H1 (cell line): ENCODE results near the gene OLR1. TPM values are rescaled to one million over a fixed set of nuclear protein-coding genes. Genes with fewer than 3 reads are reported as not detected.

Experiments used
- CTCF ChIA-PET: fragments of 300-600 bp; sonication (Branson Sonifier 250); formaldehyde crosslinking; loops from one replicate; lab custom pipeline; 2021; ENCODE audit not compliant: partially characterized antibody; lab: Charles Lee
- POLR2A ChIA-PET: fragments of 300-600 bp; sonication (Branson Sonifier 250); formaldehyde crosslinking; loops from one replicate; lab custom pipeline; 2021; ENCODE audit warnings: inconsistent platforms; ENCODE audit not compliant: partially characterized antibody; lab: Charles Lee
- DNase-seq, 2 experiments: peaks; one replicate each; pipeline versions ENCODE4 v3.0.0 to v3.0.0-alpha.2; 2010 to 2022; ENCODE audit warnings: low spot score in 2 of 2, low read depth in 1 of 2, mixed read lengths in 1 of 2
- FAIRE-seq: peaks from 2 replicates; lab custom pipeline; 2011; peaks lifted over from hg19 to GRCh38; lab: Jason Lieb, UNC
- H2AFZ ChIP-seq: 2 replicates; pipeline ENCODE4 v1.8.1; 2012; ENCODE audit warnings: low read length, inconsistent platforms
- H2AK5ac ChIP-seq: 2 replicates; pipeline ENCODE4 v1.6.1; 2013; ENCODE audit warnings: low read depth, low read length
- H2BK120ac ChIP-seq: replicated peaks from 2 replicates; pipeline ENCODE3; 2013; ENCODE audit warnings: low read depth, low read length, inconsistent platforms
- H2BK12ac ChIP-seq: 2 replicates; pipeline ENCODE4 v1.6.1; 2013; ENCODE audit warnings: low read depth, low read length
- H2BK15ac ChIP-seq: 2 replicates; pipeline ENCODE4 v1.6.1; 2013; ENCODE audit warnings: low read length
- H2BK20ac ChIP-seq: 2 replicates; pipeline ENCODE4 v1.6.1; 2013; ENCODE audit warnings: low read length
- H2BK5ac ChIP-seq: 2 replicates; pipeline ENCODE4 v1.6.1; 2013; ENCODE audit warnings: low read depth, low read length
- H3K14ac ChIP-seq: 2 replicates; pipeline ENCODE4 v1.6.1; 2013; ENCODE audit warnings: inconsistent platforms; ENCODE audit not compliant: insufficient read length
- H3K18ac ChIP-seq: 2 replicates; pipeline ENCODE4 v1.6.1; 2013; ENCODE audit warnings: low read length; ENCODE audit errors: extremely low read depth
- H3K23ac ChIP-seq: 2 replicates; pipeline ENCODE4 v1.6.1; 2013; ENCODE audit warnings: inconsistent platforms; ENCODE audit not compliant: insufficient read length
- H3K23me2 ChIP-seq: 2 replicates; pipeline ENCODE4 v1.6.1; 2013; ENCODE audit warnings: low read depth, low read length
- H3K27ac ChIP-seq: 2 replicates; pipeline ENCODE4 v1.6.1; 2011; ENCODE audit warnings: low read depth, low read length, inconsistent platforms
- H3K27me3 ChIP-seq, 4 experiments: replicated peaks in 1 of 4; 1 replicate in 1 of 4; 2 replicates in 3 of 4; pipeline versions ENCODE4 v1.6.1 to v1.8.1; 2011 to 2013; ENCODE audit warnings: low read length in 3 of 4, mild to moderate bottlenecking in 3 of 4, inconsistent platforms in 2 of 4, mixed read lengths in 2 of 4, moderate library complexity in 1 of 4; ENCODE audit not compliant: control insufficient read depth in 3 of 4, insufficient read depth in 3 of 4; ENCODE audit errors: extremely low read depth in 1 of 4
- H3K36me3 ChIP-seq, 4 experiments: 2 replicates each; pipeline versions ENCODE4 v1.6.1 to v1.8.1; 2011 to 2013; ENCODE audit warnings: mild to moderate bottlenecking in 4 of 4, low read length in 3 of 4, moderate library complexity in 2 of 4, control low read depth in 1 of 4, inconsistent platforms in 1 of 4; ENCODE audit not compliant: insufficient read depth in 4 of 4, control insufficient read depth in 2 of 4
- H3K4ac ChIP-seq: replicated peaks from 2 replicates; pipeline ENCODE3; 2013; ENCODE audit warnings: low read length, low read depth, mixed read lengths, inconsistent platforms; ENCODE audit not compliant: insufficient read length
- H3K4me1 ChIP-seq, 4 experiments: replicated peaks in 1 of 4; 1 replicate in 1 of 4; 2 replicates in 3 of 4; pipeline versions ENCODE4 v1.6.1 to v1.8.1; 2011 to 2013; ENCODE audit warnings: low read length in 3 of 4, inconsistent platforms in 2 of 4, mixed read lengths in 1 of 4; ENCODE audit not compliant: insufficient read depth in 4 of 4, control insufficient read depth in 3 of 4
- H3K4me2 ChIP-seq, 2 experiments: 2 replicates each; pipeline versions ENCODE4 v1.6.1 to v1.8.1; 2011 to 2013; ENCODE audit warnings: low read depth in 2 of 2, low read length in 2 of 2, control low read depth in 1 of 2, inconsistent platforms in 1 of 2, mild to moderate bottlenecking in 1 of 2; ENCODE audit not compliant: insufficient read depth in 1 of 2
- H3K4me3 ChIP-seq, 4 experiments: fragments of 200-600, 300-600 bp in 1 of 4; sonication (generic), shearing (Covaris generic), sonication (Bioruptor Twin) in 1 of 4; 2 replicates each; pipeline versions ENCODE4 v1.5.1 to v1.8.1; 2011 to 2016; ENCODE audit warnings: low read length in 4 of 4, low read depth in 3 of 4, control low read depth in 2 of 4, inconsistent platforms in 2 of 4, mild to moderate bottlenecking in 2 of 4, mixed read lengths in 1 of 4, moderate library complexity in 1 of 4; ENCODE audit not compliant: insufficient read depth in 2 of 4; ENCODE audit errors: extremely low read depth in 1 of 4
- H3K56ac ChIP-seq: replicated peaks from 2 replicates; pipeline ENCODE3; 2013; ENCODE audit warnings: low read depth, mild to moderate bottlenecking, mixed read lengths, low read length, inconsistent platforms; ENCODE audit not compliant: insufficient read length
- H3K79me1 ChIP-seq: 2 replicates; pipeline ENCODE4 v1.6.1; 2013; ENCODE audit warnings: low read depth, low read length, control low read depth
- H3K79me2 ChIP-seq, 2 experiments: 2 replicates each; pipeline versions ENCODE4 v1.6.1 to v1.8.1; 2012 to 2013; ENCODE audit warnings: low read length in 2 of 2, mild to moderate bottlenecking in 2 of 2, inconsistent platforms in 1 of 2; ENCODE audit not compliant: insufficient read depth in 2 of 2, control insufficient read depth in 1 of 2
- H3K9ac ChIP-seq, 4 experiments: replicated peaks in 1 of 4; 1 replicate in 1 of 4; 2 replicates in 3 of 4; pipeline versions ENCODE4 v1.6.1 to v1.8.1; 2011 to 2013; ENCODE audit warnings: low read depth in 3 of 4, low read length in 3 of 4, control low read depth in 2 of 4, mild to moderate bottlenecking in 2 of 4, moderate library complexity in 2 of 4, inconsistent platforms in 1 of 4; ENCODE audit errors: extremely low read depth in 1 of 4
- H3K9me3 ChIP-seq, 2 experiments: 2 replicates each; pipeline versions ENCODE4 v1.6.1 to v1.8.1; 2012 to 2013; ENCODE audit warnings: mild to moderate bottlenecking in 2 of 2, moderate library complexity in 2 of 2, control low read depth in 1 of 2, inconsistent platforms in 1 of 2, low read depth in 1 of 2, low read length in 1 of 2, mixed read lengths in 1 of 2; ENCODE audit not compliant: insufficient read depth in 2 of 2
- H4K20me1 ChIP-seq, 2 experiments: replicated peaks in 1 of 2; 2 replicates each; pipeline versions ENCODE3 to v1.8.1; 2011 to 2013; ENCODE audit warnings: inconsistent platforms in 2 of 2, low read length in 2 of 2, mild to moderate bottlenecking in 1 of 2; ENCODE audit not compliant: insufficient read depth in 2 of 2, control insufficient read depth in 1 of 2
- H4K5ac ChIP-seq: 2 replicates; pipeline ENCODE4 v1.6.1; 2013; ENCODE audit warnings: low read length, low read depth, mixed read lengths, inconsistent platforms; ENCODE audit not compliant: insufficient read length
- H4K8ac ChIP-seq: 2 replicates; pipeline ENCODE4 v1.8.0; 2013; ENCODE audit warnings: mild to moderate bottlenecking, moderate library complexity, low read length, inconsistent platforms; ENCODE audit not compliant: insufficient read depth; ENCODE audit errors: extremely low read depth
- H4K91ac ChIP-seq: replicated peaks from 2 replicates; pipeline ENCODE3; 2013; ENCODE audit warnings: low read length, mixed read lengths, inconsistent platforms; ENCODE audit not compliant: insufficient read length
- HDAC2 ChIP-seq, 2 experiments: fragments of 300-600 bp in 1 of 2; sonication (generic) in 1 of 2; IDR thresholded peaks; 2 replicates each; pipeline ENCODE4 v1.6.1; 2011 to 2012; ENCODE audit warnings: low read depth in 2 of 2, low read length in 2 of 2, mild to moderate bottlenecking in 2 of 2, moderate library complexity in 2 of 2, borderline replicate concordance in 1 of 2, inconsistent platforms in 1 of 2
- SIN3A ChIP-seq, 2 experiments: IDR thresholded peaks in 1 of 2; conservative IDR thresholded peaks in 1 of 2; 2 replicates each; pipeline ENCODE4 v1.6.1; 2011 to 2012; ENCODE audit warnings: low read length in 2 of 2, improper control_type of control experiment in 1 of 2, low read depth in 1 of 2, mild to moderate bottlenecking in 1 of 2
- SIRT6 ChIP-seq: IDR thresholded peaks from one replicate; pipeline ENCODE4 v1.7.1; 2012; ENCODE audit warnings: low read length, inconsistent platforms
- SRF ChIP-seq: IDR thresholded peaks from 2 replicates; pipeline ENCODE4 v1.6.1; 2011; ENCODE audit warnings: mild to moderate bottlenecking, low read depth, low read length, moderate library complexity
- TBP ChIP-seq: IDR thresholded peaks from 2 replicates; pipeline ENCODE4 v1.6.1; 2011; ENCODE audit warnings: low read depth, low read length, improper control_type of control experiment
- TCF12 ChIP-seq: IDR thresholded peaks from 2 replicates; pipeline ENCODE4 v1.6.1; 2011; ENCODE audit warnings: low read depth, mild to moderate bottlenecking, low read length
- WGBS, 2 experiments: shearing (Covaris generic) in 1 of 2; methylation state at CpG; one replicate each; pipeline versions ENCODE4 v1.1.6 to v1.1.7; 2013 to 2015; ENCODE audit warnings: low lambda C conversion rate in 2 of 2, mixed read lengths in 2 of 2, inconsistent platforms in 1 of 2, low coverage in 1 of 2, missing lambda C conversion rate in 1 of 2; ENCODE audit not compliant: insufficient replicate concordance in 2 of 2, insufficient coverage in 1 of 2, insufficient read length in 1 of 2; ENCODE audit errors: extremely low coverage in 1 of 2, missing lambda C conversion rate in 1 of 2; 5-methylcytosine and 5-hydroxymethylcytosine counted together
- polyA plus RNA-seq, 7 experiments: library from polyadenylated mRNA; depleted of rRNA in 3 of 7; stranded (reverse) in 5 of 7; unstranded in 2 of 7; fragments of >200 nt in 5 of 7; fragments of 200-250 nt in 2 of 7; gene quantifications; 1 replicate in 5 of 7; 2 replicates in 1 of 7; 4 replicates in 1 of 7; pipeline versions ENCODE4 v1.2.1 to v1.2.3, GENCODE V29; 2011 to 2013; ENCODE audit warnings: missing spikeins in 2 of 7, mixed read lengths in 2 of 7
- total RNA-seq: library from RNA; stranded (reverse); fragmentation: NEBNext Ultra II Directional; extraction: Animal tissue kit (Norgen Biotek cat#: 25700); gene quantifications from 2 replicates; pipeline ENCODE4 v1.2.1, GENCODE V29; 2021

The OLR1 gene
- total and polyA plus RNA-seq, 2 of the 8 experiments (the other 6 are each of a cell fraction or from before 2014, with no cell fraction given), result not detected

GRCh38 chr12:10169104-10169503, 2.8 kb downstream of the OLR1 start:
- no peak overlapping the region for H4K5ac ChIP-seq
- H4K8ac ChIP-seq, result no peak overlapping the region
- H3K56ac ChIP-seq, result no peak overlapping the region
- H3K9me3 ChIP-seq, result no peaks in the 10 kb centered on the region
- no peaks in the 10 kb centered on the region for H3K23me2 ChIP-seq
- H4K20me1 ChIP-seq, result no peaks in the 10 kb centered on the region
- H3K4ac ChIP-seq, result no peak overlapping the region
- H2BK120ac ChIP-seq, result no peak overlapping the region
- POLR2A ChIA-PET, result no interaction called here
- H2BK15ac ChIP-seq, result no peak overlapping the region
- no peak overlapping the region for H3K4me2 ChIP-seq
- no peaks in the 10 kb centered on the region for H3K79me2 ChIP-seq
- WGBS, 2 experiments, result 88% methylated on average over 3 of the region's 3 CpGs; no CpG with 5 or more reads in 1 of the 2 experiments
- no peak overlapping the region for H3K23ac ChIP-seq
- H2BK12ac ChIP-seq, result no peak overlapping the region
- H3K27ac ChIP-seq, result no peak overlapping the region
- DNase-seq (no peak), FAIRE-seq (no peak)
- no peak overlapping the region for H4K91ac ChIP-seq
- no peak overlapping the region for H2BK5ac ChIP-seq
- CTCF ChIA-PET, result interaction anchor here (0.6 to 1.4 kb wide), 3 partner anchors 14 to 84 kb away, joined by 4 to 6 read pairs (median 6); no protein-coding TSS in a partner anchor
- H2BK20ac ChIP-seq, result no peak overlapping the region
- no peaks in the 10 kb centered on the region for H3K79me1 ChIP-seq
- no peak overlapping the region for H2AFZ ChIP-seq
- H3K27me3 ChIP-seq, result no peaks in the 10 kb centered on the region
- H3K4me1 ChIP-seq, result no peaks in the 10 kb centered on the region
- no peak overlapping the region for H3K14ac ChIP-seq
- H3K4me3 ChIP-seq, result no peak overlapping the region
- H3K9ac ChIP-seq, result no peak overlapping the region
- H3K36me3 ChIP-seq, result no peaks in the 10 kb centered on the region
- H2AK5ac ChIP-seq, result no peak overlapping the region
- H3K18ac ChIP-seq, result no peak overlapping the region
- no peak for TF ChIP-seq TBP
- TF ChIP-seq SIN3A (conservative IDR thresholded peaks at IDR 0.05 in 1 of 2, IDR thresholded peaks at IDR 0.05 in 1 of 2; ENCODE audit: low read depth in 1 of 2, low read length in 2 of 2), result no peak
- TF ChIP-seq SIRT6, result no peak
- no peak for TF ChIP-seq HDAC2 (IDR thresholded peaks at IDR 0.05; ENCODE audit: borderline replicate concordance in 1 of 2, low read depth in 2 of 2, low read length in 2 of 2)
- no peak for TF ChIP-seq TCF12
- TF ChIP-seq SRF, result no peak
